GM21390 (cell line): Measurements from ENCODE around the gene PLCG2.
"Not testable (repeated sequence)": the region's sequence is repeated elsewhere in the genome, so short reads cannot be mapped to it uniquely, and the experiment has no call there.

Source experiments
- ATAC-seq: cut with Tn5 transposase; IDR thresholded peaks from one replicate; pipeline ENCODE4 v1.9.1; 2021; ENCODE audit not compliant: unreplicated experiment

Gene PLCG2

DNA sequence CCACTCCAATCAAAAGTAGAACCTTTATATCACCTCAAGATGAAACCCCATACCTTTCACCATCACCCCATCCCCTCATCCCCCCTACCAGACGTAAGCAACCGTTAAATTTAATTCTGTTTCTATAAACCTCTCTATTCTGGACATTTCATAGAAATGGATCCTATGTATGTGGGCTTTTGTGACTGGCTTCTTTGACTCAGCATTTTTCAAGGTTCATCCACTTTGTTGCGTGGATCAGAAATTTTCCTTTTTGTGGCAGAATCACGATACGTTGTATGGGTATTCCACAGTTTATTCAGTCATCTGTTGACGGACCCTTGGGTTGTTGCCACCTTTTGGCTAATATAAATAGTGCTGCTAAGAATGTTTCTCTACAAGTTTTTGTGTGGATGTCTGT lies 8.6 kb downstream of the PLCG2 start:
- ATAC-seq, result no peak

DNA sequence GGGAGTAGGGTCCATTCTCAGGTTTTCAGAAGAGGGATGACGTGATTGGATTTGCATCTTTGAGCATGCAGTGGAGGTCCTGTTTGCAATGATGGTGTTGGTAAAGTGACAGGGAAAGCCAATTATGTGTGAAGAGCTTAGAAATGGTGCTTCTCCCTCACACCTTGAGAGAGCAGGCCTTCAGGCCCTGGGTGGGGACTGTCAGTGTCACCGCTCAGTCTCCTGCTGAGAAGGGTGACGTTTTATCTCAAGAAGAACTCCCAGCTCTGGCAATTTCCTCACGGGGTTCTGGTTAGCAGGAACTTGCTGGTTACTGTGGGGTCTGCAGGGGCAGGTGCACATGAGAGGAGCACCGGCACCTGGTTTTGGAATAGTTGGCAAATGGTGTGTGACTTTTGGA lies 11.2 kb downstream of the PLCG2 start:
- no peak for ATAC-seq

DNA sequence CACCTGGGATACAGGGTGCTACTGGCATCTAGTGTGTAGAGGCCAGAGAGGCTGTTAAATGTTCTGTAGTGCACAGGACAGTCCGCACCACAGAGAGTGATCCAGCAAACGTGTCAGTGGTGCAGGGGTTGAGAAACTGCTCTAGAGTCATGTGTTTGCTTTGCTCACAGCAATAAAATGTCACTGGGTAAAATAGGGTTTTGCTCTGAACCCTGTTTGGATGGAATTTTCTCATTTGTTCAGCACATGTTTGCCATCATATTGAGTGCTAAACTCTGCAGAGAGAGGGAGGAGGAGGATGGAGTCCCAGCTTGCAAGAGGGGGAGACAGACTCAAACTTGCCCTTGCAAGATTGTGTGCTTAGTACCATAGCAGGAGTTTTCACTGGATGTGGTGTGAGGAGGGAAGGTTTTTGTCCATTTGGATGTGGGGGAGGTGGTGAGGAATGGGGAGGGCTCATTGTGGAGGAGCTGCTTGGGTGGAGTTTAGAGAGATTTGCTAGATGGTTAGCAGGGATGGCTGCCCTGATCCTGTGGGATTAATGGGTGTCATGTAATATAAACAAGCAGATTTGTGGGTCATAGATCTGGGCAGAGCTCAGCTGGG lies 11.8 kb downstream of the PLCG2 start:
- no peak for ATAC-seq

DNA sequence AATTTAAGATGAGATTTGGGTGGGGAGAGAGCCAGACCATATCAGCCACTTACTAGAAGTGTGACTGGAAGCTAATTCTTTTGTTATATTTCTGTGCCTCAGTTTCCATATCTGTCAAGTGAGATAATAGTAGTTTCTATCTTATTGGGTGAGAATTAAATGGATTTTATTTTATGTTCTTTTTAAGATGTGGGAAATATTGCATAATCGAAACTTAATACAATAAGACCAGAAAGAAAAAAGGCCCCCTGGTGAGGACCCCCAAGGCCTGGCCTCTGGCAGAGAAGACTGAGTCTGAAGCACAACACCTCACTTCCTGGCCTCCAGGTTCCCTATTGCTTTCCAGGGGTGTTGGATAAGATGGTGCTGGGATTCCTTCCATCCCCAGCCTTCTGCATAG lies 13.7 kb downstream of the PLCG2 start:
- ATAC-seq, result no peak

DNA sequence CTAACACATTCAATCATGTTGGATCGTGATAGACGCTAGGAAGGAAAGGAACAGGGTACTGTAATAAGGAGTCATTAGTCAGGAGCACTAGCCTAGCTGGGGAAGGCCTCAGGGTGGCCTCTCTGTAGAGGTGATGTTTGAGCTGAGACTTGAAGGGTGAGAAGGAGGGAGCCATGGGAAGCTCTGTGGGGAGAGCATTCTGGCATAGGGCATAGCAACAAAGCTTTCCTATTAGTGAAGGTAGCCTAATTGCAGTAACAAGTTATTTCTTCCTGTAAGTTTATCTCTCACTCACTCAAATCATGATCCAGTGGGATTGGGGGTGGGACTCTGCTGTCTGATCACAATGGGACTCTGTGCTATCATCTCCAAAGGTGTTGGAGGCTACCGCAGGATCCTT lies 16.1 kb downstream of the PLCG2 start:
- ATAC-seq, result no peak

DNA sequence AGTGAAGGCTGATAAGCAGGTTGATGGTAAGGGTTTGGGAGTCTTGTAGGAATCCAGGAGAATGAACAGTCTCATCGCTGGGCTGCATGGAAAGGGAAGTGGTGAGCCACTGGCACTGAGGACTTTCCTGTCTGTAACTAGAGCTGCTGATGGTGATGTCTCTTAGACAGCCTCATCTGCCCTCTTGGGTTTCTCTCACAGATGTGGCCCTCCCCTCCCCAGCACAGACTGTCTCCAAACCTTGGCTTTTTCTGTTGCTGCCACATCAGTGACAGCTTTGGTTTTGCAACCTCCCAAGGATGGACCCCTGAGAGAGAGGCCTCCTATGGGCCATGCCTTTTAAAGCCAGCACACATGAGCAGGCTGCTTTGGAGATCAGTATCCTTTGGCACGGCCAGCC lies 16.9 kb downstream of the PLCG2 start:
- ATAC-seq, result no peak

DNA sequence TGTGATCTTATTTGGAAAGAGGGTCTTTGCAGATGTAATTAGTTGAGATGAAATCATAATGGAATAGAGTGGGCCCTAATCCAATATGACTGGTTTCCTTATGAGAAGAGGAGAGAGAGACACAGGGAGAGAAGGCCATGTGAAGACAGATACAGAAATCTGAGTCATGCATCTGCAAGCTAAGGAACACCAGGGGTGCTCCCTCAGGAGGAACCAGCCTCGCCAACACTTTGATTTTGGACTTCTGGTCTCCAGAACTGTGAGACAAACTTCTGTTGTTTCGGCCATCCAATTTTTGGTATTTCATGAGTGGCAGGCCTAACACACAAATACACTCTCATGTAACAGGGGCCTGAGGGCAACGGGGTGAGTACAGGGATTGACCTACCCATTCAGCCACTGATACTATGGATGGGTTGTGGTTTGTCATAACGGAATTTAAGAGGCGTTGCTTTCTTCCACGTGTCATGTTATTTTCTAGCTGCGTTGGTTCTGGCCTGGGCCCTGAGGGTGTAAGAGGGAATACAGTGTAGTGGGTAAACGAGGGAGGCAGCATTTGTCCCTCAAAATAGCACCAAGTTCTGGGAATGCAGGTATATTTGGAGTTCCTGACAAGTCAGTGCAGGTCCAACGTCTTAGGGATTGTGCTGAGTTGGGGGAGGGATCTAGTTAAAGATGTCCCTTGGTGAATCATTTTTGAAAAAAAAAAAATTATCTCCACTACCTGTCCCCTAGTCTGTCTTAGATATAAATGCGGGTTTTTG lies 17.7 kb downstream of the PLCG2 start:
- no peak for ATAC-seq

DNA sequence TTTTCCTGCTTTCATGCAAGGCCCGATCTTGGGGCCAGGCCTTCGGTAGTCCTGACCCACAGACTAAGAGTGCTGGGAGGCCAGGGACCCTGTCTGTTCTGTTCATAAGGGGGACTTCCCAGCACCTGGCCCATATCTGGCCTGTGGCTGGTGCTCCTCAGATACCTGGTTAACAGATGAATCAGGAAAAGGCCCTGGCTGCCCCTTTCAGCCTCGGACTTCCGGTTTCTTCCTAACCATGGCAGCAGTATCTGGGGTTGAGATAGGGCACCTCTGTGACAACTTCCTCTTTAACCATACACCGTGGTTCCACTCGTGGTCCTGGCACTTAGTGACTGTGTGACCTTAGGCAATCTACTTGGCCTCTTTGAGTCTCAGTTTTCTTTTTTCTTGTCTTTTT lies 18.4 kb downstream of the PLCG2 start:
- ATAC-seq, result peak; percentile 44

DNA sequence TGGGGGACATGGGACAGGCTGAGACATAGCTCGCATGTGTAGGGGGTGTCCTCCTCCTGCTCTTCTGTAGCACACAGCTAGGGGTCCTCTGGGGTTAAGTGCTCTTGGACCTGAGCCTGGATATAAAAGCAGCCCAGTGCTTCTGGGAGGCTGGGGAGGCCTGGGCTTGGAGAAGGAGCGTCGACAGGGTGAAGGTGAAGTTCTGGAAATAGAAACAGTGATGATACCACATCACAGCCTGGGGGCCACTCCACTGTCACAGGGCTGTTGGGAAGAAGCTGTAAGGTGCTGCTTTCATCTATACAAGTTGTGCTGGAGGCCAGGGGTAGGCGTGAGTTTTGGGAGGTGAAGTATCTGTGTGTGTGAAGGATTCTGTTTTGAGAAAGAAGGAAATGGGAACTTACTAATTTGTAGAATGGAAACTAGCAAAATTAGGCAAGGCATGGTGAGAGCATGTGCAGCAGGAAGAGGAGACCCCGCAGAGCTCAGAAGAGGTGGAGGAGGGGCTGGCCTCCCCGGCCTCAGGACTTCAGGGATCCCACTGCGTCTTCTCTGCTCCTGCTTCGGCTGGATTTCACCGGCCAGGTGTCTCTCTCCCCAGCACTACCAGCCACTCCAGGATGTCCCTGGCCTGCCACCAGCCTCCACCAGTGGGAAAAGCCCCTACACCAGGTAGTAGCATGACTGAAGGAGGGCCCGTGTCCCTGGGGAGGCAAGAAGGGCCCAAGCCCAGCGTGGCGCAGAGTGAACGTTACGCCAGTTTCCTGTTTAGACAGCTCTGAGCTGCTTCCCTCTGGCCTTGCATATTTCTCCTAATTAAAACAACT lies 19.4 kb downstream of the PLCG2 start:
- peak; percentile 60 for ATAC-seq

DNA sequence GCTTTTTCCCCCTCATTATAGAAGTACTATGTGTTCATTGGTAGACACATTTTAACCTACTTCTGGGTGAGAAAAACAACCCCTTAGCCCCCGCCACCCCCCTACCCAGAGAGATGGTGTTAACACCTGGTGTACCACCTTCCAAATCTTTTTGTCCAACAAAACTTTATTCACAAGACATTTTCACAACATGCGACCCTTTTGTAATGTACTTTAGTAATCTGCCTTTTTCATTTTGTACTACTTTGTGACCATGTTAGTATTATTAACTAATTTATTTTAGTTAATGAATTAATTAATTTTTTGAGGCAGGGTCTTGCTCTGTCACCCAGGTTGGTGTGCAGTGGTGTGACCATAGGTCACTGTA lies 20.0 kb downstream of the PLCG2 start:
- ATAC-seq, result no peak

DNA sequence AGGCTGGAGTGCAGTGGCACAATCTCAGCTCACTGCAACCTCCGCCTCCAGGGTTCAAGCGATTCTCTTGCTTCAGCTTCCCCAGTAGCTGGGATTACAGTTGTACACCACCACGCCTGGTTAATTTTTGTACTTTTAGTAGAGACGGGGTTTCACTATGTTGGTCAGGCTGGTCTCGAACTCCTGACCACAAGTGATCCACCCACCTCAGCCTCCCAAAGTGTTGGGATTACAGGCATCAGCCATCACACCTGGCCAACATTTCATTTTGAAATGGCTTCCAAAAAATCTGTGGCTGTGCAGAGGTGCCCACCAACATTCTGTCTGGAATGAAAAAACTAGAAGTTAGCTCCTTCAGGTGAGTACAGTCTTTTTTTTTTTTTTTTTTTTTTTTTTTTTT lies 22.6 kb downstream of the PLCG2 start:
- not testable (repeated sequence) for ATAC-seq

DNA sequence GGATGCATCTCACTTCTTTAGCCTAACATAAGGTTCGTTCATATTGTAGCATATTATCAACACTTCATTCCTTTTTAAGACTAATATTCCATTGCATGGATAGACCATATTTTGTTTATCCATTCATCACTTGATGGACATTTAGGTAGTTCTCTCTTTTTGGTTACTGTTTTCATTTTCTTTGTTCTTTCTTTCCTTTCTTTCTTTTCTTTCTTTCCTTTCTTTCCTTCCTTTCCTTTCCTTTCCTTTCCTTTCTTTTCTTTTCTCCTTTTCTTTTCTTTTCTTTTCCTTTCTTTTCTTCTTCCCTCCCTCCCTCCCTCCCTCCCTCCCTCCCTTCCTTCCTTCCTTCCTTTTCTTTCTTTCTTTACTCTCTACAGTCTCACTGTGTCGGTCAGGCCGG lies 24.2 kb downstream of the PLCG2 start:
- ATAC-seq, result no peak

DNA sequence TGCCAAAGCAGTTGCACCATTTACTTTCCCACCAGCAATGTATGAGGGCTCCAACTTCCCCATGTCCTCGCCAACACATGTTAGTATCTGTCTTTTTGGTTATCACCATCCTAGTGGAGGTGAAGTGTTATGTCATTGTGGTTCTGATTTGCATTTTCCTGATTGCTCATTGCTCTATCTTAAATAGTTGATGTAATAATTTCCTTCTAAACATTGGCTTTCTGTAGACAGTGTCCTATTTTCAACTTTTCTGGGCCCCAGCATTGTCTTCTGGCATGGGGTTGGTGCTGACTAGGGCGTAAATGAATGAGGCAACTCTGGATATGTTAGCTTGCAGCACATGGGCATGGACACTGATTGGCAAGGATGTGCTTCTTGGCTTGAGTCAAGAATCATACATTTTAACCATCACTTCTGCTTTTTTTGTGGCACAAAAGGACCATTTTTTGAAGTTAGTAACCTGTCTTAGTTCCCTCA lies 25.1 kb downstream of the PLCG2 start:
- no peak for ATAC-seq

DNA sequence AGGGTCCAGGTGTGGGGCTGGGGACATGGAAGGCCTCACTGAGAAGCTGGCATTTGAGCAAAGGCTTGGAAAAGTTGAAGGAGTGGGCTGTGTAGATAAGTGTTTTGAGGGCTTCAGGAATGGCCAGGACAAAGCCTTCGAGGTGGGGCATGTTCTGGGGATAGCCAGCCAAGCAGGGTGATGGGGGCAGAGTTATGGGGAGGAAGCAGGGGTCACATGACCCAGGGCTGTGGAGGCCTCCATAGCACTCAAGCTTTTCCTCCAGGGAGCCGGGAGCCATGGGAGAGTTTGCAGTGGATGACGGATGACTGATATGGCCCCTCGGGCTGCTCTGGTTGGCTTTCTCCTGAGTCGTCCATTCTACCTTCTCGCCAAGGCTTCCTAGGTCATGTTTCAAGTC lies 27.6 kb downstream of the PLCG2 start:
- ATAC-seq, result no peak

DNA sequence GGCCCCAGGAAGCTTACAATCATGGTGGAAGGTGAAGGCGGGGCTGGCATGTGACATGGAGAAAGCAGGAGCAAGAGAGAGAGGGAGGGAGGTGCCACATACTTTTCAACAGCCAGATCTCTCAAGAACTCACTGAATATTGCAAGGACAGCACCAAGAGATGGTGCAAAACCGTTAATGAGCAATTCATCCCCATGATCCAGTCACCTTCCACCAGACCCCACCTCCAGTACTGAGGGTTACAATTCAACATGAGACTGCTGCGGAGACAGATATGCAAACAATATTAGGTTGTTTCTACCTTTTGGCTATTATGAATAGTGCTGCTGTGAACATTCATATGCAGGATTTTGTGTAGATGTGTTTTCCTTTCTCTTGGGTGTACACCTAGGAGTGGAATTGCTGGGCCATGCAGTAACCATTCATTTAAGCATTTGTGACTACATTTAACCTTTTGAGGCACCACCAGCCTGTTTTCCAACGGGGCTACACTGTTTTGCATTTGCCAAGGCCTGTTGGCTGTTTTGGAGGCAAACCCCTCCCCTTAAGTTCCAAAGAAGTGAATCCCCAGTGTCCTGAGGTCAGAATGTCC lies 28.8 kb downstream of the PLCG2 start:
- no peak for ATAC-seq

DNA sequence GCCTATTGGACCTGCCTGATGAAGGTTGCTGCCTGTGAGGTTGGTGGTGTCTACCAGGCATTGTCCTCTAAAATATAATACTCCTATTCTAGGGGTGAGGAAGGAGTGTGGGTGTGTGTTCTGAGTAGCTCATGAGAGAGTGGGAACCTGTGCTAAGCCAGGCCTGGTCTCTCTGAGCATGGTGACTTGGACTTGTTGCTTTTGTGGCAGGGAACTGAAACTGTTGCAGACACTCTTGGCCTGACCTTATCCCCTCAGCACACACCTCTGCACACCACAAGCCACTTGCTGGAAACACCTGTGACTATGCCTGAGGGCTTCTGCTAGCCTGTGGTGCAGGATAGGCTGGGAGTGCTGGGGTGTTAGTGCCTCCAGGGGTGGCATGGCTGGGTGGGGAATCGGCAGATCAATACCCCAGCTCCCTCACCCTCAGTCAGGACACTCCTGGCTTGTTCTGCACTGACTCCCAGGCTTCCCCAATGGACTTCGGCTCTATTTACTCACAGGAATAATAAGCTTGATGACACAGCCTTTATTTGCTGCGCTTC lies 29.9 kb downstream of the PLCG2 start:
- ATAC-seq, result peak; percentile 71

DNA sequence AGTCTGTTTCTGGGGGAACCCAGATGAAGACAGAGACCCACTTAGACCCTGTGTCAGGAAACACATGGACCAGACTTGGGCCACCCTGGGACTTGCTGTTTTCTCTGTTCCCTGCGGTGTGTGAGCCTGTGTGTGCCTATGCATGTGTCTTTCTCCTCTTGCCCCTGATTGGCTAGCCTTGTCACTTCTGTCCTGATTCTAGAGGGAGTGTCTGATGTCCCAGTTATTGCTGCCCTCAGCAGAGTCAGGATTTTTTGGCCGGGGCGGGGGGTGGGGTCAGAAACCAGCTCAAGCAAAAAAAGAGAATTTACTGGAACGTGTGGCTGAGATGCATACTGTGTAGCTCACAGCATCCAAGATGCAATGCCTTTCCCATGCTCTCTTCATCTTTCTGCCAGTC lies 30.5 kb downstream of the PLCG2 start:
- ATAC-seq, result no peak

DNA sequence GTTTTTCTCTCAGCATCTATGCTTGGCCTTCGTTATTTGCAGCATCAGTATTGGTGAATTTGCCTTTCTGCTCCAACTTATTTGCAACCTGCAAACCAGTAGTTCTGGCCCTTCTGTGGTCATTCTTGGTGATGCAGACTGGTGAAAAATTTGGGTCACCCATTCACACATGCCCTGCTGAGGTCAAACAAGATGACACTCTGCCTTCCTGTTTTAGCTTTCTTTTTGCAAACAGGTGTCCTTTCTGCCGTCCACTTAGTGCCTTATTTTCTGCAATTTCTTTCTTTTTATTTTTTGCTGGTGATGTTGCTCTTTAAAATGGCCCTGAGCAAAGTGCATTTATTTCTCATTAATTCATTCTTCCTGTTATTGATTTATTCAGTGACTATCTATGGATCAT lies 31.3 kb downstream of the PLCG2 start:
- no peak for ATAC-seq

DNA sequence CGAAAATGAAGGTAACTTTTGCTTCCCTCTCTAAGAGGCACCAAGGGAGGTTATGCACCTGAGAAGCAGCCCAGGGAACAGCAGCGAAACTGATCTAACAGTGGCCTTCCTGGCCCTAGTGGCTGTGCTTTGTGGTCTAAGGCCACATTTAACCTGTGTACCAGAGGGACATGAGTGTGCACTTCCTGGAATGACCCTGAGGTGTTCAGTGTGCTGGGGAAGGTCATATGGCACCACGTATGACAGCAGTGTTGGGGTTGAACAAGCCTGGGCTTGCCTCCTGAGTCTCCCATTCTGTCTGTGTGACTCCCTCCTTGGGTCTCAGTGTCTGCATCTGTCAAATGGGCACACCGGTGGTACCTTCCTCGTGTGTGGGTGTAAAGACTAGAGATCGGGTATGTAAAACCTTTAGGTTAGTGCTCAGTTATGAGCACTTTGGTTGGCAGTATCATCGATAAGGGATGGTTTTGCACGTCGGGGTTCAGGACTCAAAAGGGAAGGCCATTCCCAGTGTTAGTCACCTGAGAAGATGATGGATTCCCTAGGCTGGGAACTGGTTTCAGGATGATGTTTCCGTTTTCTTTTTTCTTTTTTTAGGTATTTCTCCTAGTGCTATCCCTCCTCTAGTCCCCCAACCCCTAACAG lies 31.9 kb downstream of the PLCG2 start:
- ATAC-seq, result peak; percentile 30

DNA sequence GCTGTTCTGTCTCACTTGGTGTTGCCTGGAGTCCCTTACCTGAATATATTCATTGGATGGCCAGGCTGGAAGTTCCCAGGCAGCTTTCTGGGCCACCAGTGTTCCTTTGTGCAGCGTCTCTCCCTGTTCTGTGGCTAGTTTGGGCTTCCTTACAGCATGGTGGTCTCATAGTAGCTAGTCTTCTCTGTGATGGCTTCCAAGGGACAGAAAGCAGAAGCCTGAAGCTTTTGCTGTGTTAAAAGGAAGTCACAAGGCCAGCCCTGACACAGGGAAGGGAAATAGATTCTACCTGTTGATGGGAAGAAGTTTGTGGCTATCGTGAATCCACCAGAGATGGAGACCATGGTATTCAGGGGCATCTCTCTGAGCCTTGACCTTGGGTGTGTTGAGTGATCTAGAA lies 34.6 kb downstream of the PLCG2 start:
- ATAC-seq, result no peak
